Amniotic epithelial cell (primary cell): Measurements from ENCODE around the gene EXTL1.

ENCODE experiments used
- DNase-seq: peaks from one replicate; pipeline ENCODE4 v3.0.0-alpha.2; 2010; ENCODE audit warnings: low read depth

The EXTL1 gene

GRCh38 chr1:26023009-26023408 lies 1.4 kb downstream of the EXTL1 start:
- DNase-seq = no peak

GRCh38 chr1:26023826-26024225 lies 2.3 kb downstream of the EXTL1 start:
- no peak for DNase-seq

- DNase-seq = no peak
Observed at GRCh38 chr1:26025060-26025459, 3.5 kb downstream of the EXTL1 start.

- DNase-seq = no peak
Observed at GRCh38 chr1:26025517-26025916, 3.9 kb downstream of the EXTL1 start.

GRCh38 chr1:26027716-26028489 lies 6.3 kb downstream of the EXTL1 start:
- DNase-seq = no peak

- no peak for DNase-seq
Observed at GRCh38 chr1:26028490-26028980, 7.0 kb downstream of the EXTL1 start.

GRCh38 chr1:26029054-26029863 lies 7.7 kb downstream of the EXTL1 start:
- DNase-seq = no peak

GRCh38 chr1:26029864-26030481 lies 8.4 kb downstream of the EXTL1 start:
- DNase-seq = no peak

GRCh38 chr1:26031196-26031595 lies 9.6 kb downstream of the EXTL1 start:
- DNase-seq = no peak

GRCh38 chr1:26031611-26032220 lies 10.1 kb downstream of the EXTL1 start:
- peak; percentile 45 for DNase-seq

- DNase-seq = no peak
Observed at GRCh38 chr1:26032656-26033357, 11.2 kb downstream of the EXTL1 start.

GRCh38 chr1:26034504-26035202 lies 13.1 kb downstream of the EXTL1 start:
- no peak for DNase-seq

GRCh38 chr1:26035203-26035958 lies 13.8 kb downstream of the EXTL1 start:
- peak; percentile 83 for DNase-seq

GRCh38 chr1:26035959-26036755 lies 14.6 kb downstream of the EXTL1 start:
- DNase-seq = peak; percentile 39

- no peak for DNase-seq
Observed at GRCh38 chr1:26036756-26037281, 15.2 kb downstream of the EXTL1 start.

- no peak for DNase-seq
Observed at GRCh38 chr1:26037904-26038303, 16.3 kb downstream of the EXTL1 start.

- DNase-seq = no peak
Observed at GRCh38 chr1:26038477-26038876, 16.9 kb downstream of the EXTL1 start.

- DNase-seq = no peak
Observed at GRCh38 chr1:26038904-26039303, 17.3 kb downstream of the EXTL1 start.

GRCh38 chr1:26041401-26041800 lies 19.8 kb downstream of the EXTL1 start:
- no peak for DNase-seq
